ENCODE measurements around the gene CHAD.

Gene CHAD

DNA sequence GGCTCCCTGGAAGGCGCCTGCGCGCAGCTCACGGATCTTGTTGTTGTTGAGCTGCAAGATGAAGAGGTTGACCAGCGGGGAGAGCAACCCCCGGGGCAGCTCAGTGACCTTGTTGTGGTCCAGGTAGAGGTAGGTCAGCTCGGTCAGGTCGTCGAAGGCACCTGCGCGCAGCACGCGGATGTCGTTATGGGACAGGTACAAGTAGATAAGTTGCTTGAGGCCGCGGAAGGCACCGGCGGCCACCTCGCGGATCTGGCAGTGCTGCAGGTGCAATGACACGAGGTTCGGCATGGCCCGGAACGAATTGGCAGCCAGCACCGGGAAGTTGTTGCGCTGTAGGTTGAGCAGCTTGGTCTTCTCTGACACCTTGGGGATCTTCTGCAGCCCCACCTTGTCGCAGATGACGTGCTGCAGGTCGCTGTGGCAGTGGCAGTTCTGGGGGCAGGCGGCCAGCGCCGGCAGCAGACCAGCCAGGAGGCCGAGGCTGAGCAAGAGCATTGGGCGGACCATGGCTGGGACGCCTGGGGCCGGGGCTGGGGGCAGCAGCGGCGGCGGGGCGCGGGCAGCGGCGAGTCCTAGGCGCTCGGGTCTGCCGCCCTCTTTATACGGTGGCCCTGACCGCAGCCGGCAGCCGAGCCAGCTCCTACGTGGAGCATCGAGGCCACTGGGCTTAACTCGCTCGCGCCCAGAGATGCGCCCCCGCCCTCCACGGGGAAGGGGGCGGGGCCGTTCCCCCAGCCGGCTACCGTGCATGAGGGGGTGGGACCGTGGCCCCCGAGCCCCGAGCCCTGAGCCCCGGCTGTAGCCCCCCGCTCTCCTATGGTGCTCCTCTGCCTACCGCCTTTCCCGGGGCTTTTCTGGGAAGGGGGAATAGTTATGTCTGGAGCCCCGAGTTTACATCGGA, at the start of gene CHAD:
Gene CHAD (minus strand): TSS at position 577 of the 904 bp plus-strand sequence. CDS start 67 bp downstream, at position 510.
- DNase-seq (ENCODE audit: low read depth in 3 of 3), result no peak

DNA sequence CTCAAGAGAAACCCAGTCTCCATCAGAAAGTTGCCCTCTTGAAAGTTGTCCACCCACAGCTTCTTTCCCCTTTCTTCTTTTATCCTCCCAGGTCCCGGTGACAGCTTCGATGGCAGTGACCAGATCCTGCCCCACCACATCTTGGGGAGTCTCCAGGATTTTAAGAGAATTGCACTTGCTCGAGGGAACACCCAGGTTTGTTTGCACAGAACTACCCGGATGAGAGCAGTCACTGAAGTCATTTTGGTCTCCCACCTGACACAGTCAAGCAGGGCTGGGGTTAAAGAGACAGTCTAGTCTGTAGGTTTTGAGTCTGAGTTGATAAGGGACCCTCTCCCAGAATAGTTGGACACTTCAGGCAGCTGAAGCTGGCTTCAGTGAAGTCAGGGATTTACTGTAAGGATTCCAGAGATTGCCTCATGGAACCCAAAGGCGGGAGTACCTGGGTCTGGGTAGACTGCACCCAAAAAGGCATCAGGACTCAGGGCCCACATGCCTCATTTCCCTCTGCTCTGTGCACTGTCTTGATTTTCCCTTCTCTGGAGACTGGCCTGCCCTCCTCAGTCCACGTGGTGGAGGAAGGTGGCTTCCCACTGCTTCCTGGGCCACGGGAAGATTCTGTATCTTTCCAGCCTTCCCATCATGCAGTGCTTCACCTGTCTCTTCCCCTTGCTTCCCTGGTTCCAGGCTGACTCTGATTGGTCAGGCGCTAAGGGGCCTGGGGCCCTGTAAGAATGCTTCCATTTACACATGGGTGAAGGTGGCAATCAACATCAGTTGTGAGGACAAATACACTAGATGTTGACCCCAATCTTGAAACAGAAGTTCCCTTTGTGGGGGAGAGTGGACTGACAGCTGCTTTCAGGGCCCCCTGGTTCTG, 49.1 kb upstream of the CHAD start:
- DNase-seq (ENCODE audit: low read depth in 3 of 3), result no peak

DNA sequence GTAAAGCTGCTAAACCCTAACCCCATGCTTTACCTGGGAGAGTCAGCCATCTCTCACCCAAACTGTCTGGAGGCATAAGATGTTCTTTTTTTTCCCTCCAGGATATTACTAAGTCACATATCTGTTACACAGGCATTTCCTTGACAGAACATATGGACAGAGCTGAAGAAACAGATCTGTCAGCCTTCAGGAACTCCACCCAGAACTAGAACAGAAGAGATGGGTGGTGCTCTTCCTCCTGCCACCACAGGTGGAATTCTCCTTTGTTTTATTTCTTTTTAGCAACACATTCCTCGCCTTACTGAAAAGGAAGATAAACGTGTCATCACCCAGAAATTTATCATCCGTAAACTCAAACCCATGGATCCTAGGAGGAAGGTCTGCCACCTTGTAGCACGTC, 48.3 kb upstream of the CHAD start:
- no peak for DNase-seq (ENCODE audit: low read depth in 3 of 3)

DNA sequence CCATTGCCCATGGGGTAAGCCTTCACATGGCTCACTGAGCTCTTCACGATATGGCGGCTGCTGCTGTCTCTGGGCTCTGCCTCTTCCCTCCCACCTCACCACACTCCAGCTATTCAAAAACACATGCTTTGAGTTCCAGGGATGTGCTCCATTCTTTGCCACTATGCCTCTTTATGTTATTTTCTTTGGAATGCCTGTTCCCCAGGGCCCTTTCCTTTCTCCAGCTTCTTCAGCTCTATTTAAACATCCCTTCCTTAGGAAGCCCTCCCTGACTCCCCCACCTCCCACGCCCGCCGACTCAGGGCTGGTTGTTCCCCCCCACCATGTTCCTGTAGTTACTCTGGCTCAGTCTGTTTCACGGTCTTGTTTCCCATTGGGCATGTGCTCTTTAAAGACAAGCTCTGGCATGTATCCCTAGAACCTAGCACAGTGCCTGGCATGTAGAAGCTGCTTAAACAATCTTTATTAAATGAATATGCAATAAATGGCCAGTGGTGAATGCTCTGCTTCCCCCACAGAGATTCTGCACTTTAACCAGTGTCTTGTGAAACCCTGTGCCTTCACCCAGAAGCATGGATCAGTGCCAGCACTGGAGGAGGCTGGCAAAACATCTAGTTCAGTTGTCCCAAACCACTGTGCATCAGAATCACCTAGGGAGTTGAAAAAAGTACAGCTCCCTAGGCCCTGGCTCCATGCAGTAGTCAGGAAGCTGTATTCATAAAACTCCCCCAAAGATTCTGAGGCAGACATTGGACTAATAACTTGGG, 46.4 kb upstream of the CHAD start:
- no peak for DNase-seq (ENCODE audit: low read depth in 3 of 3)

DNA sequence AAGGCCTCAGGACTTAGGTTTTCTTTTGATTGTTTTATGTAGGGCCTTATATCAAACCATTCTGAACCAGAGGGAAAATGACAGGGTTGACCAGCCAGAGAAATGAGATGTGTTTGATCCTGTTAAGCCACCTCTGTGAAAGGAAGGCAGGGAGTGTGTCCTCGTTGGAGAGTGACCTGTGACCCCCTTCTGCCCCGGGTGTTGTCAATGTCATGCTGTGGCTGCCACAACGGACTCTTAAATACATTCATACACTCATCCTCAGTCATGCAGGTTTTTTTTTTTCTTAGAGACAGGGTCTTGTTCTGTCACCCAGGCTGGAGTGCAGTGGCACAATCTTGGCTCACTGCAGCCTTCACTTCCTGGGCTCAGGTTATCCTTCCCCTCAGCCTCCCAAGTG, 45.7 kb upstream of the CHAD start:
- no peak for DNase-seq (ENCODE audit: low read depth in 3 of 3)

GRCh38 chr17:50513495-50513894, 44.8 kb upstream of the CHAD start:
- no peak for DNase-seq (ENCODE audit: low read depth in 3 of 3)

DNA sequence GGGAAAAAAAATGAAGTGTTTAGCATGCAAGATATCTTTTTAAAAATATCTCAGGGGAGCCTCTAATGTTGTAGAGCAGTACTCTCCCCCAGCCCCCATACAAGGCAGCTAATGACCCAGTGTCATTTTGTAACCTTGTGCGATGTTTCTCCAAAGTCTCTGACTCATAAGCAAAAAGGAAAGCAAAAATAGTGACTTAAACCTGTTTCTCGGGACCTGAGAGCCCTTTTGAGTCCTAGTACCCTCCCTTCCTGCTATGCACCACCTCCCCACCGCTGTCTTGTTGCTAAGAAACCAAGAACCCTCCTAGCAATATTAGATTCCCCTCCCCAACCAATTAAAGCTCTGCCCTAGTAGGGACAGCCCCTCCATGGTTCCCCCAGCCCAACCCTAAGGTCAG, 42.4 kb upstream of the CHAD start:
- peak in 2 of 3 experiments; percentile 23 to 55 for DNase-seq (ENCODE audit: low read depth in 3 of 3)

DNA sequence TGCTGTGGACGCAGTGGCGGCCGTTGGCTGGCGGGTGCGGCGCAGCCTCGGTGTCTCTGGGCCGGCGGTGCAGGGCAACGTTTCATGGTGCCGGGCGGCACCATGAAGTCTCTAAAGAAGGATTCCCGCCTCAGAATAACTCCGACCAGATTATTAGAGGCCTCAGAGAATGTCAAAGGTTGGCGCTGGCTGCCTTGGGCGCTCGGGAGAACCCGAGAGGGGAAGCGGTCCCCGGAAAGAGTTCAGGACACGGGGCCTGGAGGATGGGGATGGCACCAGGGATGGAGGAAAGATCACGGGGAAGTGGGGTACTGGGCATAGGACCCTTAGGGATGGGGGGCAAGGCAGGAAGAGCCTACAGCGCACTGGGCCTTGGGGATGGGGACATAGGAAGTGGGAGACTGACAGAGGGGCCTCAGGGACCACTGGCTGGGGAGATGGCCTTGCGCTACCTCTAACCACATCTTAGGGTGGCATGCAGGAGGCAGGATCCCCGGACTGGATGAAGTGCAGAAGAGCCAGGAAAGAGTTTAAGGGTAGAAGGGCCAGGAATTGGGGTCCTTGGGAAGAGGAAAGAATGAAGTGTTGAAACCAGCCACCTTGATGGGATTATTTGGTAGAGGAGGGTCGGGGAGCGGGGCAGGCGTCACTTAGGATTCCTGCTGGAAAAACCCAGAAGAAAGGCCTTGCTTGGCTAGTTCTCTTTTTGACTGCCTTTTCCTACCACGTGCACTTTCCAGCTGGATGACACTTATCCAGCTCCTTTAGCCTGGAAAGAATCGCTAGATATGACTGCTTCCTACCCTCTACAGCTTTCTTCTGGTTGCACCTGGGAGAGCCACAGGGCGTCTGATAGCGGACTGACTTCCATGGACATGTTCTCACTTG, 40.1 kb upstream of the CHAD start:
- DNase-seq (ENCODE audit: low read depth in 3 of 3), result no peak

DNA sequence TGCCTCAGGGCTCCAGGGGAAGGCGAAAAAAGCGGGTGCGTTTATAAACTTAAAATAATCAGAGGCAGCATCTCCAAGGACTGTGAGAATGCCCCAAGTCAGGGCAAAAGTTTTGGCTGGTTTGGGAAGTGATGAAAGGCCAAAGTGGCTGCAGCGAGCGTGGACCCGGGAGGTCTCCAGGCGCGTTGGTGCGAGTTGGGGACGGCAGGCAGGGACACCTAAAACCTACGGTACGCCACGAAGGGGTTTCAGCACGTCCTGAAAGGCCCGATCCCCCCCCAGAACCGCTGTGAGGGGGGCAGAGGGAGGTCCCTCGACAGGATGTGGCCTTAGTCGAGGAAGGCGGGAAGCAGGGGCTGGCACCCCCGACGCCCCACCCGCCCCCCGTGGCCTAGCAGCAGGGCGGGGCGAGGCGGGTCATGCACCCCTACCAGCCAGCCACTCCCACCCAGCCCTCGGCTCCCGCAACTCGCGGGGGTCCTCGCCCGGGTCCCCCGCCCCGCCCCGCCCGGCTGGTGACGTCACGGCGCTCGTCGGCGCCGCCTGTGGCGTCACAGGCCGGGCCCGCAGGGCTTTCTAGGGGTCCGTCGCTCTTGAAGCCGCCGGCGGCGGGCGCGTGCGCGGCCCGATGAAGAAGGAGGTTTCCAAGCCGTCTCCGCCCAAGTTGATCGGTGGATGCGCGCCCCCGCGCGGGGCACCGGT, 39.3 kb upstream of the CHAD start, which contains the start of gene MYCBPAP:
Gene MYCBPAP (plus strand): TSS at position 569 of the 702 bp plus-strand sequence. CDS start 236 bp downstream, outside the sequence.
- peak; percentile 58 to 83 (median 59) for DNase-seq (ENCODE audit: low read depth in 3 of 3)

GRCh38 chr17:50506298-50506697, 37.6 kb upstream of the CHAD start:
- no peak for DNase-seq (ENCODE audit: low read depth in 3 of 3)

- DNase-seq (ENCODE audit: low read depth in 3 of 3), result no peak
Measured at GRCh38 chr17:50505591-50506130, 37.0 kb upstream of the CHAD start.

DNA sequence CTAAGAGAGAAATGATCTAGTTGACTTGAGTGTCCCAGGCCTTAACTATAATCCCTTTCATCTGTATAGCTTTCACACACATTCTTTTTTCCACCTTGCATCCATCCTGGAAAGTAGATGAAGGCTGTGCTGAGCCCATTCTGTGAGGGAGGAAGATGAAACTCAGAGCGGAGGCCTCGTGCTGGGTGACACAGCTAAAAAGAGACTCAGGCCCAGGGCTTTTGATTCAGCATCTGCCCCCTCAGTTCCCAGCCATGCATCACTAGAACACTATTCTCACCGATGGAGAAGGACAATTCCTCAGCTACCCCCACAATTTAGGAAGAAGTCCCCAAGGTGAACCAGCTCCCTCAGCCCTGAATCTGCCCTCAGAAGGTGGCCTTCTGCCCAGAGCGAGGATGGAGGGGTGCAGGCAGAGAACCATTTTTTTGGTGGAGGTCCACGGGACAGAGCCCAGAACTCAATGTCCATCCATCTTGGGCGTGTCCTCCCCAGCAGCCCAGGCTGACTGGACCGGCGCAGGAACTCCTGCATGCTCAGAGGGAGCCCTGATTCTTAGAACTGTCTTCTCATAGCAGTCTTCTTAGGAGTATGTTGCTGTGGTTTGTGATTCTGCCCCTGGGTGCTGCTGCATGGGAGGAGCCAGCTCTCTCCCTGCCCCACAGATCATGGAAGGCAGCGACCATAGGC, 33.8 kb upstream of the CHAD start:
- DNase-seq (ENCODE audit: low read depth in 3 of 3), result no peak

DNA sequence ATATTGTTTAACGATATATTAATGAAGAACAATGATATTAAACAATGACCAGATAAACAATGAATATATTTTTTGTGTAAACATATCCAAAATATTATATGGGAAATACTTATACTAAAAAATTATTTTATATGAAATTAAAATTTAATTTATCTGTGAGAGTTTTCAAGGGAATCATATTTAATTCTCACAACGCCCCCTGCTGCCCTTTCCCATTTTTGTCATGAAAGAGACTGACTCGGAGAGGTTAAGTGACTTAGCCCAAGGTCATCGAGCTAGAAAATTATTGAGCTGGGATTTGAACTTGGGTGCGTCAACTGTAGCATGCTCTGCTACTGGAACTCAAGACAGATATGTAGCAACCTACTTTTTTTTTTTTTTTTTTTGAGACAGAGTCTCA, 32.4 kb upstream of the CHAD start:
- no peak for DNase-seq (ENCODE audit: low read depth in 3 of 3)

- DNase-seq (ENCODE audit: low read depth in 3 of 3), result no peak
Measured at GRCh38 chr17:50499721-50500120, 31.0 kb upstream of the CHAD start.

DNA sequence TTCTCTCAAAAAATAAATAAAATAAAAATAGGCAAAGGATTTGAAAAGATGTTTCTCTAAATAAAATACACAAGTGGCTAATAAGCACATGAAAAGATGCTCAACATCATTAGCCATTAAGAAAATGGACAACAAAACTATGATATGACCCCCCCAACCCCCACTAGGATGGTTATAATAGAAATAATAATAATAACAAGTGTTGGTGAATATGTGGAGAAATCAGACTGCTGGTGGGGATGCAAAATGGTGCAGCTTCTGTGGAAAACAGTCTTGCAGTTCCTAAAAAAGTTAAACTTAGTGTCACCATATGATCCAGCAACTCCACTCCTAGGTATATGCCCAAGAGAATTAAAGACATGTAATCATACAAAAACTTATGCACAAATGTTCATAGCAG, 30.6 kb upstream of the CHAD start:
- DNase-seq (ENCODE audit: low read depth in 3 of 3), result no peak

DNA sequence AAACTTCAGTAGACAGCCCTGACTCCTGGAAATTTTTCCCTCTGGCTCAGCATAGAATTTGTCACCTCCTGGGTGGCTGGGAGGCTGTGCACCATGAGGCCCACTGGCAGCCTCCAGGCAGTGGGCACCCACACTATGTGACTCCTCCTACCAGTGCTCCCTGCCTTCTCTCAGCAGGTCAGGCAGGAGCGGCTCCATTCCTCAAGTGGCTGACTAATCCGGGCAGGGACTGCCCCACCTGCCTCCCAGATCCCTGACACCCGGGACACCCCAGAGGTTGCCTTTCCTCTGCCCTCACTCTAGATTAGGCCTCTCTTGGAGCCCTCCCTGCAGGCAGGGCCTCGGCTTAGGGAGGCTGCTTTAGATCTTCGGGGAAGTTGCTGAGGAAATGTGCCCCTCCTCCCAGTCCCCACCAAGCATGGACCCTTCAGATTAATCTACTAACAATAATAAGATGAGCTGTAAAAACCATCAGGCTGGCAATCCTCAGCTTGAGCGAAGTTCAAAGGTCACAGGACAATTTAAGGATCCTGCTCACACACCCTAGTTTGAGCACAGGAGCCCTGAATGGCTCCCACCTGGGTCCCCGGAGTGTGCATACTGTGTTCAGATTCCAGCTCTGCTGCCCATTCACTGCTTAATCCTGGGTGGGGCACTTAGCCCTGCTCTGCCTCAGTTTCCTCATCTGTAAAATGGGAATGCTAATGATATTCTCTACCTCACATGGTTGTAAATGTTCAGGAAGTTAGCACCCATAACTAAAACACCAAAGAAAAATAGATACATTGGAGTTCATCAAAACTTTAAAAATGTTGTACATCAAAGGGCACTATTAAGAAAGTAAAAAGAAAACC, 29.6 kb upstream of the CHAD start:
- no peak for DNase-seq (ENCODE audit: low read depth in 3 of 3)

- no peak for DNase-seq (ENCODE audit: low read depth in 3 of 3)
Measured at GRCh38 chr17:50495918-50496317, 27.2 kb upstream of the CHAD start.

- no peak for DNase-seq (ENCODE audit: low read depth in 3 of 3)
Measured at GRCh38 chr17:50495217-50495823, 26.6 kb upstream of the CHAD start.
